ENCODE measurements around the gene TKTL1.
"Not testable (repeated sequence)": the region's sequence is repeated elsewhere in the genome, so short reads cannot be mapped to it uniquely, and the experiment has no call there.

Gene TKTL1

GRCh38 chrX:154343063-154343462, 47.5 kb downstream of the TKTL1 start:
- in situ Hi-C loops (cut with MboI; ENCODE audit: low sequenced_read_pairs): not testable (repeated sequence)

- in situ Hi-C loops (cut with MboI; ENCODE audit: low sequenced_read_pairs): not testable (repeated sequence)
Observed at GRCh38 chrX:154343620-154344019, 48.0 kb downstream of the TKTL1 start.

- in situ Hi-C loops (cut with MboI; ENCODE audit: low sequenced_read_pairs): no loop called here
Observed at GRCh38 chrX:154348114-154348531, 52.5 kb downstream of the TKTL1 start.

GRCh38 chrX:154348646-154349358, 53.2 kb downstream of the TKTL1 start:
- in situ Hi-C loops (cut with MboI; ENCODE audit: low sequenced_read_pairs): no loop called here

- in situ Hi-C loops (cut with MboI; ENCODE audit: low sequenced_read_pairs): no loop called here
Observed at GRCh38 chrX:154349359-154349935, 53.9 kb downstream of the TKTL1 start.

- in situ Hi-C loops (cut with MboI; ENCODE audit: low sequenced_read_pairs): no loop called here
Observed at GRCh38 chrX:154349979-154350378, 54.4 kb downstream of the TKTL1 start.

- in situ Hi-C loops (cut with MboI; ENCODE audit: low sequenced_read_pairs): no loop called here
Observed at GRCh38 chrX:154350429-154351182, 55.0 kb downstream of the TKTL1 start.

GRCh38 chrX:154351183-154352011, 55.8 kb downstream of the TKTL1 start:
- in situ Hi-C loops (cut with MboI; ENCODE audit: low sequenced_read_pairs): no loop called here

GRCh38 chrX:154352012-154352401, 56.4 kb downstream of the TKTL1 start:
- in situ Hi-C loops (cut with MboI; ENCODE audit: low sequenced_read_pairs): no loop called here

GRCh38 chrX:154352466-154352865, 56.9 kb downstream of the TKTL1 start:
- in situ Hi-C loops (cut with MboI; ENCODE audit: low sequenced_read_pairs): no loop called here

GRCh38 chrX:154353172-154353843, 57.7 kb downstream of the TKTL1 start:
- in situ Hi-C loops (cut with MboI; ENCODE audit: low sequenced_read_pairs): no loop called here

- in situ Hi-C loops (cut with MboI; ENCODE audit: low sequenced_read_pairs): no loop called here
Observed at GRCh38 chrX:154354013-154354412, 58.4 kb downstream of the TKTL1 start.

GRCh38 chrX:154354516-154354915, 58.9 kb downstream of the TKTL1 start:
- in situ Hi-C loops (cut with MboI; ENCODE audit: low sequenced_read_pairs): no loop called here

GRCh38 chrX:154355094-154355775, 59.6 kb downstream of the TKTL1 start:
- in situ Hi-C loops (cut with MboI; ENCODE audit: low sequenced_read_pairs): no loop called here

- in situ Hi-C loops (cut with MboI; ENCODE audit: low sequenced_read_pairs): no loop called here
Observed at GRCh38 chrX:154355776-154356140, 60.2 kb downstream of the TKTL1 start.

GRCh38 chrX:154356596-154356995, 61.0 kb downstream of the TKTL1 start:
- in situ Hi-C loops (cut with MboI; ENCODE audit: low sequenced_read_pairs): no loop called here

- in situ Hi-C loops (cut with MboI; ENCODE audit: low sequenced_read_pairs): no loop called here
Observed at GRCh38 chrX:154357205-154357604, 61.6 kb downstream of the TKTL1 start.

- in situ Hi-C loops (cut with MboI; ENCODE audit: low sequenced_read_pairs): no loop called here
Observed at GRCh38 chrX:154358011-154358410, 62.4 kb downstream of the TKTL1 start.

GRCh38 chrX:154358829-154359228, 63.2 kb downstream of the TKTL1 start:
- in situ Hi-C loops (cut with MboI; ENCODE audit: low sequenced_read_pairs): no loop called here

Measured in HL-60/S4 treated with retinoic acid at 250 ng/mL for 4 days and 3 days (cell line).